ENCODE measurements around the gene FGF19.

Gene FGF19

GRCh38 chr11:69650081-69650831 is 53.6 kb downstream of the FGF19 start:
- no peak overlapping the region for H3K4me3 ChIP-seq (replicated peaks in 1 of 2; ENCODE audit: low read depth in 2 of 2, low read length in 2 of 2)
- TF ChIP-seq CTCF (IDR thresholded peaks at IDR 0.05; ENCODE audit: low read depth, low read length): no peak
- DNase-seq (ENCODE audit: low read depth in 2 of 2): peak in 1 of 2 donors; percentile 18

GRCh38 chr11:69649576-69649900 is 54.3 kb downstream of the FGF19 start:
- no peak overlapping the region for H3K4me3 ChIP-seq (replicated peaks in 1 of 2; ENCODE audit: low read depth in 2 of 2, low read length in 2 of 2)

GRCh38 chr11:69648679-69649575 is 54.9 kb downstream of the FGF19 start:
- no peak for TF ChIP-seq CTCF (IDR thresholded peaks at IDR 0.05; ENCODE audit: low read depth, low read length)
- no peak overlapping the region for H3K4me3 ChIP-seq (replicated peaks in 1 of 2; ENCODE audit: low read depth in 2 of 2, low read length in 2 of 2)
- peak in 1 of 2 donors; percentile 16 for DNase-seq (ENCODE audit: low read depth in 2 of 2)

More at GRCh38 chr11:69649576-69649900, 54.3 kb downstream of the FGF19 start:
- TF ChIP-seq CTCF (IDR thresholded peaks at IDR 0.05; ENCODE audit: low read depth, low read length): no peak
- DNase-seq (ENCODE audit: low read depth in 2 of 2): no peak

All from cardiac fibroblast (primary cell).